GM19395 (cell line): ENCODE data around the gene MIGA1.

Source experiments
- ATAC-seq: cut with Tn5 transposase; IDR thresholded peaks from one replicate; pipeline ENCODE4 v1.9.1; 2021; ENCODE audit warnings: mild to moderate bottlenecking, moderate library complexity; ENCODE audit not compliant: unreplicated experiment

Gene MIGA1

GRCh38 chr1:77841574-77841973 is 62.1 kb downstream of the MIGA1 start:
- no peak for ATAC-seq

- no peak for ATAC-seq
These were observed 66.5 kb downstream of the MIGA1 start for GRCh38 chr1:77845951-77846350.

GRCh38 chr1:77846966-77847365 is 67.5 kb downstream of the MIGA1 start:
- no peak for ATAC-seq

GRCh38 chr1:77847621-77848080 is 68.2 kb downstream of the MIGA1 start:
- no peak for ATAC-seq

GRCh38 chr1:77850082-77850481 is 70.6 kb downstream of the MIGA1 start:
- ATAC-seq, result no peak

- no peak for ATAC-seq
These were observed 78.1 kb downstream of the MIGA1 start for GRCh38 chr1:77857552-77857951.

GRCh38 chr1:77858725-77859124 is 79.3 kb downstream of the MIGA1 start:
- ATAC-seq, result no peak

- no peak for ATAC-seq
These were observed 79.8 kb downstream of the MIGA1 start for GRCh38 chr1:77859248-77859647.

GRCh38 chr1:77866296-77866695 is 86.8 kb downstream of the MIGA1 start:
- ATAC-seq, result no peak

GRCh38 chr1:77872645-77873044 is 93.2 kb downstream of the MIGA1 start:
- no peak for ATAC-seq

- ATAC-seq, result no peak
These were observed 94.0 kb downstream of the MIGA1 start for GRCh38 chr1:77873461-77873860.

- no peak for ATAC-seq
These were observed 95.5 kb downstream of the MIGA1 start for GRCh38 chr1:77874804-77875445.

GRCh38 chr1:77876884-77877283 is 97.4 kb downstream of the MIGA1 start:
- no peak for ATAC-seq

GRCh38 chr1:77881061-77881460 is 101.6 kb downstream of the MIGA1 start:
- no peak for ATAC-seq

- no peak for ATAC-seq
These were observed 103.0 kb downstream of the MIGA1 start for GRCh38 chr1:77882411-77882810.

- peak; percentile 51 for ATAC-seq
These were observed 108.8 kb downstream of the MIGA1 start, which contains the start of gene NEXN for GRCh38 chr1:77888081-77888780. Gene NEXN (plus strand): TSS chr1:77888624. CDS start chr1:77916107, 27,483 bp downstream.

GRCh38 chr1:77888781-77889642 is 109.6 kb downstream of the MIGA1 start:
- ATAC-seq, result peak; percentile 70

GRCh38 chr1:77889671-77890070 is 110.2 kb downstream of the MIGA1 start:
- no peak for ATAC-seq

GRCh38 chr1:77891200-77891599 is 111.8 kb downstream of the MIGA1 start:
- no peak for ATAC-seq

GRCh38 chr1:77899647-77900320 is 120.3 kb downstream of the MIGA1 start:
- no peak for ATAC-seq
